ENCODE data around the gene ANO6.

- no peak for TF ChIP-seq CTCF (conservative IDR thresholded peaks at IDR 0.05; ENCODE audit: low read depth, low read length)
- TF ChIP-seq EZH2phosphoT487 (IDR thresholded peaks at IDR 0.05; ENCODE audit: borderline replicate concordance, low read length) = no peak
These were observed 202.6 kb downstream of the ANO6 start for GRCh38 chr12:45418520-45418919.

Data from PC-3 (cell line).